RWPE1 (cell line): ENCODE measurements around the gene MYH13.

Experiments
- CTCF ChIA-PET: fragments of 350-600 bp; sonication (Branson Sonifier 250); formaldehyde crosslinking; extraction: SDS; loops from one replicate; lab custom pipeline; 2021; lab: Yijun Ruan, JAX
- POLR2A ChIA-PET: fragments of 400-600 bp; formaldehyde crosslinking; extraction: SDS; loops from one replicate; lab custom pipeline; 2020; ENCODE audit warnings: antibody characterized with exemption; ENCODE audit not compliant: low non-redundant PET; lab: Yijun Ruan, JAX
- DNase-seq: peaks from one replicate; pipeline ENCODE4 v3.0.0; 2012; ENCODE audit warnings: low spot score
- H3K27ac ChIP-seq: fragments of 450-650 bp; 2 replicates; pipeline ENCODE4 v1.5.1; 2017
- TF ChIP-seq, protein P1 (sequence below): fragments of 450-650 bp; conservative IDR thresholded peaks from 2 replicates; pipeline ENCODE4 v1.5.1; 2017; ENCODE audit warnings: low read depth, mild to moderate bottlenecking

MYH13 gene

DNA sequence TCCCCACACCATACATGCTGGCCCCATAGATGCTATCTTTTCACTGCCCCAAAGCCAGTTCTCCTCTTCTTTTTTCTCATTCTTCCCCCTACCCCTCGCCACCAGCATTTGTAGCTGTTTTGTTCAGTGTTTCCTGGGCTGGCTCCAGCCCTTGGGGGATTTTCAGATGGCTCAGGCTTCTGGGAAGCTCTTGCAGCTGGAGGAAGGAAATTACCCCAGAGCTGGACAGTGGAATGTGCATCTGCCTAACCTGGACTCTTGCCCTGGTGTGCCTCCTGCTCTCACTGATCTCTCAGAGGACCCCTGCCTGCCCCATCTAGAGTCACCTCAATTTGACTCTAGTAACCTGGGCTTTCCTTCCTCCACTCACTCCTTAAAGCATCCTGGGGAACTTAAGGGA is 82.8 kb downstream of the MYH13 start:
- TF ChIP-seq, protein P1, sequence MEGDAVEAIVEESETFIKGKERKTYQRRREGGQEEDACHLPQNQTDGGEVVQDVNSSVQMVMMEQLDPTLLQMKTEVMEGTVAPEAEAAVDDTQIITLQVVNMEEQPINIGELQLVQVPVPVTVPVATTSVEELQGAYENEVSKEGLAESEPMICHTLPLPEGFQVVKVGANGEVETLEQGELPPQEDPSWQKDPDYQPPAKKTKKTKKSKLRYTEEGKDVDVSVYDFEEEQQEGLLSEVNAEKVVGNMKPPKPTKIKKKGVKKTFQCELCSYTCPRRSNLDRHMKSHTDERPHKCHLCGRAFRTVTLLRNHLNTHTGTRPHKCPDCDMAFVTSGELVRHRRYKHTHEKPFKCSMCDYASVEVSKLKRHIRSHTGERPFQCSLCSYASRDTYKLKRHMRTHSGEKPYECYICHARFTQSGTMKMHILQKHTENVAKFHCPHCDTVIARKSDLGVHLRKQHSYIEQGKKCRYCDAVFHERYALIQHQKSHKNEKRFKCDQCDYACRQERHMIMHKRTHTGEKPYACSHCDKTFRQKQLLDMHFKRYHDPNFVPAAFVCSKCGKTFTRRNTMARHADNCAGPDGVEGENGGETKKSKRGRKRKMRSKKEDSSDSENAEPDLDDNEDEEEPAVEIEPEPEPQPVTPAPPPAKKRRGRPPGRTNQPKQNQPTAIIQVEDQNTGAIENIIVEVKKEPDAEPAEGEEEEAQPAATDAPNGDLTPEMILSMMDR, result no peak
- DNase-seq, result no peak
- POLR2A ChIA-PET, result no interaction called here
- no peak overlapping the region for H3K27ac ChIP-seq
- CTCF ChIA-PET, result interaction anchor here (0.5 kb wide), 1 partner anchor 359 kb away, joined by 3 read pairs; no protein-coding TSS in a partner anchor

- TF ChIP-seq, protein P1, result no peak
- DNase-seq, result no peak
- no peak overlapping the region for H3K27ac ChIP-seq
- ChIA-PET POLR2A (no interaction called here), CTCF (interaction anchor here (1.0 kb wide), 1 partner anchor 10 kb away, joined by 3 read pairs; no protein-coding TSS in a partner anchor)
Observed at GRCh38 chr17:10286324-10286723, 86.5 kb downstream of the MYH13 start.

GRCh38 chr17:10285896-10286295 is 86.9 kb downstream of the MYH13 start:
- H3K27ac ChIP-seq, result no peak overlapping the region
- DNase-seq, result no peak
- CTCF ChIA-PET, result interaction anchor here (1.0 kb wide), 1 partner anchor 10 kb away, joined by 3 read pairs; no protein-coding TSS in a partner anchor
- TF ChIP-seq, protein P1, result no peak
- POLR2A ChIA-PET, result no interaction called here

DNA sequence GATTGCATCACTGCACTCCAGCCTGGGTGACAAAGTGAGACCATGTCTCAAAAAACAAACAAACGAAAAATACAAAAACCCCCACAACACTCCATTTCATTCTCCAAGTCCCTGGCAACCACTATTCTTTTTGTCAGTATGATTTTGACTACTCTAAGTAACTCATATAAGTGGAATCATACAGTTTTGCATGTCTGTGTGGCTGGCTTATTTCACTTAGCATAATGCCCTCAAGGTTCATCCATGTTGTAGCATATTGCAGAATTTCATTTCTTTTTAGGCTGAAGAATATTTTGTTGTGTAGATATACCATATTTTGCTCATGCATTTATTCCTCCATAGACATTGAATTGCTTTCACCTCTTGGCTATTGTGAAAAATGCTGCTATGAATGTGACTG is 92.7 kb downstream of the MYH13 start:
- ChIA-PET POLR2A (no interaction called here), CTCF (interaction anchor here (0.6 kb wide), 1 partner anchor 334 kb away, joined by 4 read pairs; no protein-coding TSS in a partner anchor)
- no peak for DNase-seq
- TF ChIP-seq, protein P1, result no peak
- H3K27ac ChIP-seq, result no peak overlapping the region

DNA sequence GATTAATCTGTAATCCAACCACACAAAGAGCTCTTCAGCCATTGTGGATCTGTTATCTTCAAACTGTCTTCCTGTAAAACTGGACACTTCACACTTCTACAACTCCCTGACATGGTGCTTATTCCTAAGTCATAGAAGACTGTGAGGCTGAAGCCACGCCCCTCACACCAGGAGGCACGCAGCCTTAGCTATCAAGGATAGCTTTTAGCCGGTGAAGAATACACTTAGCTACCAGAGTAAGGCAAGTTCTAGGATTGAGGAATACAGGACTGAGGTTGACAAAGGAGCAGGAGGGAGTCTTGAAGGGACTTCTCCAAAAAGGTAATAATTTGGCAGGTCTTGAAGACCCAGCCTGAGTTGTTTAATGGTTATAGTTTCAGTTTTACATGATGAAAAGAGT is 94.6 kb downstream of the MYH13 start:
- H3K27ac ChIP-seq, result no peak overlapping the region
- ChIA-PET CTCF (no interaction called here), POLR2A (no interaction called here)
- DNase-seq, result no peak
- TF ChIP-seq, protein P1, result no peak

- TF ChIP-seq, protein P1, result no peak
- ChIA-PET CTCF (no interaction called here), POLR2A (no interaction called here)
- no peak overlapping the region for H3K27ac ChIP-seq
- DNase-seq, result no peak
Observed at GRCh38 chr17:10276436-10276835, 96.4 kb downstream of the MYH13 start.
